ENCODE data around the gene CA12.

DNA sequence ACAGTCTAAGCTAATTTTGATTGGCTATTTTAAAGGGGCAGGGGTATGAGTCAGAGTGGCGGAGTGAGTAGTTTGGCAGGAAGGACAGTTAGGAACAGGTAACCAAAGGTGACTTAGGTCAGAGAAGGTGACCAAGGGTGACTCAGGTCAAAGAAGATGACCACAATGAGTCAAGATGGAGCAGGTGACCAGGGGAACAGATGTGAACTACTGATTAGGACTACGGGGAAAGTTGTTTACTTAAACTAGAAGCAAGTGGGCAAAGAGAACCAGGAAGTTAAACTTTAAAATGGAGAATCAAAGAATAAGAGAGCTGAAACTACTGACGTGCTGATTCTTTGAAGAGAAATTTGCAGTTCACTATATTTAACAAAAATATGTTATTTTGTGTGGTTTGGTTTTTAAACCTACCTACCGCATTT lies 14.1 kb upstream of the CA12 start:
- TF ChIP-seq, protein P1, sequence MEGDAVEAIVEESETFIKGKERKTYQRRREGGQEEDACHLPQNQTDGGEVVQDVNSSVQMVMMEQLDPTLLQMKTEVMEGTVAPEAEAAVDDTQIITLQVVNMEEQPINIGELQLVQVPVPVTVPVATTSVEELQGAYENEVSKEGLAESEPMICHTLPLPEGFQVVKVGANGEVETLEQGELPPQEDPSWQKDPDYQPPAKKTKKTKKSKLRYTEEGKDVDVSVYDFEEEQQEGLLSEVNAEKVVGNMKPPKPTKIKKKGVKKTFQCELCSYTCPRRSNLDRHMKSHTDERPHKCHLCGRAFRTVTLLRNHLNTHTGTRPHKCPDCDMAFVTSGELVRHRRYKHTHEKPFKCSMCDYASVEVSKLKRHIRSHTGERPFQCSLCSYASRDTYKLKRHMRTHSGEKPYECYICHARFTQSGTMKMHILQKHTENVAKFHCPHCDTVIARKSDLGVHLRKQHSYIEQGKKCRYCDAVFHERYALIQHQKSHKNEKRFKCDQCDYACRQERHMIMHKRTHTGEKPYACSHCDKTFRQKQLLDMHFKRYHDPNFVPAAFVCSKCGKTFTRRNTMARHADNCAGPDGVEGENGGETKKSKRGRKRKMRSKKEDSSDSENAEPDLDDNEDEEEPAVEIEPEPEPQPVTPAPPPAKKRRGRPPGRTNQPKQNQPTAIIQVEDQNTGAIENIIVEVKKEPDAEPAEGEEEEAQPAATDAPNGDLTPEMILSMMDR (IDR thresholded peaks at IDR 0.05), result no peak
- TF ChIP-seq POLR2A (IDR thresholded peaks at IDR 0.05) (no peak), POLR2AphosphoS5 (IDR thresholded peaks at IDR 0.05; ENCODE audit: insufficient read depth in 1 of 2, low read depth in 1 of 2) (no peak)

Measured in vagina (tissue), 2 donors.